Breast epithelium (tissue), 3 donors: ENCODE results near the gene MASP1.

Source experiments
- POLR2A ChIP-seq: fragments of 450-650 bp; IDR thresholded peaks from one replicate; pipeline ENCODE4 v1.6.1; 2016; ENCODE audit warnings: antibody characterized with exemption, mild to moderate bottlenecking, moderate library complexity
- POLR2AphosphoS5 ChIP-seq, 3 donors: sonication (generic); formaldehyde crosslinking; IDR thresholded peaks; one replicate each; pipeline ENCODE4 v1.6.1; 2017; ENCODE audit warnings: antibody characterized with exemption in 3 of 3
- TF ChIP-seq, protein P1 (sequence below), 3 donors: fragments of 450-650 bp; IDR thresholded peaks; one replicate each; pipeline ENCODE4 v1.5.1; 2016 to 2017; ENCODE audit warnings: antibody characterized with exemption in 3 of 3, mild to moderate bottlenecking in 3 of 3, moderate library complexity in 3 of 3

DNA sequence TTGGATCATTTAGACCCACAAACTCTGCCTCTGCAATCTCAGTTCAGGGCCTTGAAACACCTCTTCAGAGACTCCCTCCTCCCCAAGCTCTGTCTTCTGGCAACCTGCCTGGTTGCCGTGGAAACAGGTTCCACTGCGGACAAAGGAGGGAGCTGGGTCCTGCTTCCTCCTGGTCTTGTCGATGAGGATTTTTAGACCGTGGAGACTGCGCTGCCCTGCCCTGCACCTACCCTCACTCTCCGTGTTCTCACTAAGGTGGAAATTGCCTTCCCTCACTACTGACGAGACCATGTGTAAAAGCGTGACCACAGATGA, 94.2 kb downstream of the MASP1 start, which contains the start of gene RTP1:
- TF ChIP-seq, protein P1, sequence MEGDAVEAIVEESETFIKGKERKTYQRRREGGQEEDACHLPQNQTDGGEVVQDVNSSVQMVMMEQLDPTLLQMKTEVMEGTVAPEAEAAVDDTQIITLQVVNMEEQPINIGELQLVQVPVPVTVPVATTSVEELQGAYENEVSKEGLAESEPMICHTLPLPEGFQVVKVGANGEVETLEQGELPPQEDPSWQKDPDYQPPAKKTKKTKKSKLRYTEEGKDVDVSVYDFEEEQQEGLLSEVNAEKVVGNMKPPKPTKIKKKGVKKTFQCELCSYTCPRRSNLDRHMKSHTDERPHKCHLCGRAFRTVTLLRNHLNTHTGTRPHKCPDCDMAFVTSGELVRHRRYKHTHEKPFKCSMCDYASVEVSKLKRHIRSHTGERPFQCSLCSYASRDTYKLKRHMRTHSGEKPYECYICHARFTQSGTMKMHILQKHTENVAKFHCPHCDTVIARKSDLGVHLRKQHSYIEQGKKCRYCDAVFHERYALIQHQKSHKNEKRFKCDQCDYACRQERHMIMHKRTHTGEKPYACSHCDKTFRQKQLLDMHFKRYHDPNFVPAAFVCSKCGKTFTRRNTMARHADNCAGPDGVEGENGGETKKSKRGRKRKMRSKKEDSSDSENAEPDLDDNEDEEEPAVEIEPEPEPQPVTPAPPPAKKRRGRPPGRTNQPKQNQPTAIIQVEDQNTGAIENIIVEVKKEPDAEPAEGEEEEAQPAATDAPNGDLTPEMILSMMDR (IDR thresholded peaks at IDR 0.05), result no peak
- TF ChIP-seq POLR2AphosphoS5 (IDR thresholded peaks at IDR 0.05) (no peak), POLR2A (no peak)
